Esophagus muscularis mucosa (tissue), 4 donors: ENCODE data around the gene UBE2G2. TPM values are rescaled to one million over a fixed set of nuclear protein-coding genes. Genes with fewer than 3 reads are reported as not detected.

Source experiments
- DNase-seq: peaks from one replicate; pipeline ENCODE4 v3.0.0-alpha.2; 2017; ENCODE audit errors: extremely low spot score
- H3K27ac ChIP-seq, 4 donors: fragments of 200-600 bp; sonication (generic); replicated peaks in 1 of 4; 1 replicate in 3 of 4; 2 replicates in 1 of 4; pipeline ENCODE4 v1.5.1; 2016 to 2019; ENCODE audit warnings: mild to moderate bottlenecking in 1 of 4
- H3K27me3 ChIP-seq, 4 donors: fragments of 200-600 bp; sonication (generic); one replicate each; pipeline versions ENCODE4 v1.5.1 to v1.6.0; 2016 to 2019
- H3K36me3 ChIP-seq, 4 donors: fragments of 200-600 bp; sonication (generic); one replicate each; pipeline ENCODE4 v1.5.1; 2016 to 2019
- H3K4me1 ChIP-seq, 4 donors: fragments of 200-600 bp; sonication (generic); one replicate each; pipeline ENCODE4 v1.5.1; 2016 to 2019
- H3K4me3 ChIP-seq, 4 donors: fragments of 200-600 bp; sonication (generic); 1 replicate in 2 of 4; 2 replicates in 2 of 4; pipeline ENCODE4 v1.5.1; 2016 to 2019; ENCODE audit warnings: mild to moderate bottlenecking in 4 of 4, moderate library complexity in 1 of 4
- H3K9me3 ChIP-seq, 4 donors: fragments of 200-600 bp; sonication (generic); 1 replicate in 3 of 4; 2 replicates in 1 of 4; pipeline ENCODE4 v1.5.1; 2016 to 2019
- CTCF ChIP-seq, 3 experiments: fragments of 200-600 bp in 2 of 3; fragments of 450-650 bp in 1 of 3; sonication (generic) in 2 of 3; IDR thresholded peaks; one replicate each; pipeline ENCODE4 v1.5.1; 2017 to 2019; ENCODE audit warnings: antibody characterized with exemption in 3 of 3, mild to moderate bottlenecking in 2 of 3, moderate library complexity in 1 of 3
- EP300 ChIP-seq: sonication (generic); formaldehyde crosslinking; IDR thresholded peaks from one replicate; pipeline ENCODE4 v1.6.1; 2017; ENCODE audit warnings: antibody characterized with exemption
- POLR2A ChIP-seq: fragments of 450-650 bp; IDR thresholded peaks from one replicate; pipeline ENCODE4 v1.6.1; 2017; ENCODE audit warnings: antibody characterized with exemption, moderate library complexity, mild to moderate bottlenecking, low read depth
- POLR2AphosphoS5 ChIP-seq, 2 donors: sonication (generic); formaldehyde crosslinking; IDR thresholded peaks; one replicate each; pipeline ENCODE4 v1.6.1; 2017; ENCODE audit warnings: antibody characterized with exemption in 2 of 2
- WGBS: methylation state at CpG from one replicate; pipeline ENCODE4 v1.1.5; 2018; 5-methylcytosine and 5-hydroxymethylcytosine counted together
- intact Hi-C: fragments of 100-400 bp; cut with DNase I; formaldehyde crosslinking; loops from one replicate; pipeline ENCODE4 v1.15.1; 2023
- total RNA-seq, 4 donors: library from RNA; depleted of rRNA; stranded (reverse); fragments of >200 nt; gene quantifications; one replicate each; pipeline versions ENCODE4 v1.1.0 to v1.2.1, GENCODE V29; 2016

The UBE2G2 gene
- total RNA-seq, 4 donors from 2014 or later, result 74.4 to 174 (median 81.7) TPM

GRCh38 chr21:44742418-44743153 is 59.0 kb downstream of the UBE2G2 start:
- Histone ChIP-seq H3K27ac (no peak overlapping the region), H3K4me1 (no peaks in the 10 kb centered on the region), H3K27me3 (no peaks in the 10 kb centered on the region), H3K4me3 (no peak overlapping the region), H3K36me3 (no peaks in the 10 kb centered on the region), H3K9me3 (peaks cover 0 to 24% (median 16%) of the 10 kb centered on the region in 4 donors)
- intact Hi-C loops, result no loop called here
- 87% methylated on average over 1 of the region's 1 CpG for WGBS
- TF ChIP-seq EP300 (no peak), POLR2AphosphoS5 (IDR thresholded peaks at IDR 0.05) (no peak), CTCF (IDR thresholded peaks at IDR 0.05) (no peak), POLR2A (no peak)
- no peak for DNase-seq

GRCh38 chr21:44741921-44742320 is 59.7 kb downstream of the UBE2G2 start:
- no peaks in the 10 kb centered on the region for H3K36me3 ChIP-seq
- no peak for TF ChIP-seq POLR2AphosphoS5 (IDR thresholded peaks at IDR 0.05)
- TF ChIP-seq CTCF (IDR thresholded peaks at IDR 0.05), result no peak
- TF ChIP-seq POLR2A, result no peak
- no peaks in the 10 kb centered on the region for H3K4me1 ChIP-seq
- no peak overlapping the region for H3K27ac ChIP-seq
- no peak for DNase-seq
- intact Hi-C loops, result no loop called here
- no peak overlapping the region for H3K4me3 ChIP-seq
- H3K27me3 ChIP-seq, result no peaks in the 10 kb centered on the region
- 92% methylated on average over 3 of the region's 3 CpGs for WGBS
- peaks cover 0 to 31% (median 23%) of the 10 kb centered on the region in 4 donors for H3K9me3 ChIP-seq

- peaks cover 0 to 2% (median 0%) of the 10 kb centered on the region in 4 donors for H3K27me3 ChIP-seq
Observed at GRCh38 chr21:44740742-44741141, 60.9 kb downstream of the UBE2G2 start.

GRCh38 chr21:44739316-44739715 is 62.3 kb downstream of the UBE2G2 start:
- 89% methylated on average over 1 of the region's 1 CpG for WGBS
- no peak for DNase-seq
- H3K4me3 ChIP-seq, result no peak overlapping the region
- H3K27ac ChIP-seq, result no peak overlapping the region
- no peaks in the 10 kb centered on the region for H3K4me1 ChIP-seq
- intact Hi-C loops, result no loop called here
- peaks cover 0 to 16% (median 0%) of the 10 kb centered on the region in 4 donors for H3K27me3 ChIP-seq
- TF ChIP-seq POLR2AphosphoS5 (IDR thresholded peaks at IDR 0.05) (no peak), POLR2A (no peak), CTCF (IDR thresholded peaks at IDR 0.05) (no peak), EP300 (no peak)
- H3K9me3 ChIP-seq, result peaks cover 0 to 46% (median 28%) of the 10 kb centered on the region in 4 donors
- no peaks in the 10 kb centered on the region for H3K36me3 ChIP-seq

More at GRCh38 chr21:44740742-44741141, 60.9 kb downstream of the UBE2G2 start:
- 90% methylated on average over 7 of the region's 7 CpGs for WGBS
- Histone ChIP-seq H3K27ac (no peak overlapping the region), H3K36me3 (no peaks in the 10 kb centered on the region), H3K4me3 (no peak overlapping the region), H3K9me3 (peaks cover 0 to 42% (median 28%) of the 10 kb centered on the region in 4 donors), H3K4me1 (no peaks in the 10 kb centered on the region)
- TF ChIP-seq POLR2AphosphoS5 (IDR thresholded peaks at IDR 0.05) (no peak), CTCF (IDR thresholded peaks at IDR 0.05) (no peak), EP300 (no peak), POLR2A (no peak)
- DNase-seq, result no peak
- intact Hi-C loops, result no loop called here
